NCI-H128 (cell line): Measurements from ENCODE around the gene NKX6-2.
"Not testable (repeated sequence)": the region's sequence is repeated elsewhere in the genome, so short reads cannot be mapped to it uniquely, and the experiment has no call there.

Source experiments
- DNase-seq: peaks from one replicate; lab custom pipeline; 2025; ENCODE audit not compliant: unreplicated experiment; lab: John Stamatoyannopoulos, UW

NKX6-2 gene

GRCh38 chr10:132785723-132786475, at the start of gene NKX6-2:
Gene NKX6-2 (minus strand): TSS chr10:132786147. CDS start chr10:132785948, 199 bp downstream.
- no peak for DNase-seq

- no peak for DNase-seq
Measured at GRCh38 chr10:132834891-132835847, 49.2 kb upstream of the NKX6-2 start.

- no peak for DNase-seq
Measured at GRCh38 chr10:132834311-132834761, 48.4 kb upstream of the NKX6-2 start.

GRCh38 chr10:132833421-132834111, 47.6 kb upstream of the NKX6-2 start:
- DNase-seq, result no peak

GRCh38 chr10:132832186-132832969, 46.4 kb upstream of the NKX6-2 start:
- DNase-seq, result no peak

DNA sequence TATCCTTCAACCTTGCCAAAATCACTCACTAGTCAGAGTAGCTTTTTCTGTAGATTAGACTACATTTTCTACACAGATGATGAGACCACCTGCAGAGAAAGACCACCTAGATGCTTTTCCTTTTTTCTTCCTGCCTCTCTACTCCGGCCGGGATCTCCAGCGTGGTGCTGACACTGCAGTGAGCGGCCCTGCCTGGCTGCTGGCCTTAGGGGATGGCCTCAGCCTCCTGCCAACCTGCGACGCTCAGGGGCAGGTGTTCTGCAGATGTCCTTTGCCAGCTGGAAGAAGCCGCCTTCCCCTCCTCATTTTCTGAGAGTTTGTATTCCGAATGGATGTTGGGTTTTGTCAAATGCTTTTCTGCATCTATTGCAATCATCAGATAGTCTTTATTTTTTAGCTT, 43.5 kb upstream of the NKX6-2 start:
- no peak for DNase-seq

GRCh38 chr10:132828681-132829080, 42.7 kb upstream of the NKX6-2 start:
- no peak for DNase-seq

DNA sequence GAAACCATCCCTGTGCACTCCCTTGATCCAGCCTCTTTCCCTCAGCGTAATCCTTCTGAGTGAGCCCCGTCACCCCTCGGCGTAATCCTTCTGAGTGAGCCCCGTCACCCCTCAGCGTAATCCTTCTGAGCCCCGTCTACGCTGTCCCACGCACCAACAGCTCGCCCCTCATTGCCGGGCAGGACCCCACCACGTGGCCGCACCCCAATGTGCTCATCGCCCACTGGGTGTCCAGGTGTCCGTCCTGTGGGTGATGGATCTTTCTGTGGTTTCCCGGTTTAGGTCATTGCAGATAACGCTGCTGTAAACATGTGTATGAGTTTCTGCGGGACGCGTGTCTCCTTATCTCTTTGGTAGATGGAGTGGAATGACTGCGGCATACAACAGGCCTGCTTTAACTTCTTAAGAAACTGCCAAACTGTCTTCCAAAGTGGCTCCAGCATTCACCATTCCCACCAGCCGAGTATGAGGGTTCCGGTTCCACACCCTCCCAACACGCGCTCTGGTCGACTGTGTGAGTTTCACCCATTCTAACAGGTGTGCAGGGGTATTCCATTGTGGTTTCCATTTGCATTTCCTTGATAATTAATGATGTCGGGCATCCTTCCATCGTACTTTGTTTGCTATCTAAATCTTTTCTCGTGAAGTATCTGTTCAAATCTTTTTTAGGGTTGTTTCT, 42.1 kb upstream of the NKX6-2 start:
- DNase-seq, result no peak

- no peak for DNase-seq
Measured at GRCh38 chr10:132827423-132827789, 41.5 kb upstream of the NKX6-2 start.

- no peak for DNase-seq
Measured at GRCh38 chr10:132826524-132827422, 40.8 kb upstream of the NKX6-2 start.

- not testable (repeated sequence) for DNase-seq
Measured at GRCh38 chr10:132825783-132826523, 40.0 kb upstream of the NKX6-2 start.

DNA sequence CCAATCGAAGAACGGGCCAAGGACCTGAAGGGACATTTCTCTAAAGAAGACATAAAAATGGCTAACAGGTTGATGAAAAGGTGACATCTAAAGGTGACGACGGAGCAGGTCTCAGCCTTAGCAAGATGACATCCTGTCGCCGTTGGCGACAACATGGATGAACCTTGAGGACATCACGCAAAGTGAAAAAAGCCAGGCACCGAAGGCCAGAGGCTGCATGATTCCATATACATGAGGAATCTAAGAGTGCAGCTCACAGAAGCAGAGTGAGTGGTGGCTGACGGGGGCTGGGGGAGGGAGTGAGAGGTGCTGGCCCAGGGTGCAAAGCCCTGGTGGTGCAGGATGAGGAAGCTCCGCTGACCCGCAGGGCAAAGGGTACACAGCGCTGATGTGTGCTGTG, 34.1 kb upstream of the NKX6-2 start:
- DNase-seq, result no peak

DNA sequence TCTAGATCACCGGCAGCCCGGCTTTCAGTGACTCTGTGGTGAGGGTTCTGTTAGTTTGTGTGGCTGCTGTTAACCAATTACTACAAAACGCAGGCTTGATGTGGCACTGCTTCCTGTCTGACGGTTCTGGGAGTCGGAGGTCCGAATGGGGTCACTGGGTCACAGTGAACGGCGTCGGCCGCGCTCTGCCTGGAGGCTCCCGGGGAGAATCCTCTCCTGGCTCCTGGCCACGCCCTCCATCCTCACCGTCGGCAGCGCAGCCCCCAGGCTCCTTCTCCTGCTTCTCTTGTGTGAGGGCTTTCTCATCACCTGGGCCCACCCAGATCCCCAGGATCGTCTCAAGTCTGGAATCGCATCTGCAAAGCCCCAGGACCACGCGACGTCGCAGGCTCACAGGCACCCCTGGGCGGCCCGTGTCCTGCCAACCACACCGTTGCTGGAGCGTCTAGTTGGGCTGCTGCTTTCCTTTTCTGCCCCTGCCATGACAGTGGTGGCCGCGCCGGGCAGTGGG, 31.8 kb upstream of the NKX6-2 start:
- no peak for DNase-seq

GRCh38 chr10:132816718-132817117, 30.8 kb upstream of the NKX6-2 start:
- DNase-seq, result no peak

DNA sequence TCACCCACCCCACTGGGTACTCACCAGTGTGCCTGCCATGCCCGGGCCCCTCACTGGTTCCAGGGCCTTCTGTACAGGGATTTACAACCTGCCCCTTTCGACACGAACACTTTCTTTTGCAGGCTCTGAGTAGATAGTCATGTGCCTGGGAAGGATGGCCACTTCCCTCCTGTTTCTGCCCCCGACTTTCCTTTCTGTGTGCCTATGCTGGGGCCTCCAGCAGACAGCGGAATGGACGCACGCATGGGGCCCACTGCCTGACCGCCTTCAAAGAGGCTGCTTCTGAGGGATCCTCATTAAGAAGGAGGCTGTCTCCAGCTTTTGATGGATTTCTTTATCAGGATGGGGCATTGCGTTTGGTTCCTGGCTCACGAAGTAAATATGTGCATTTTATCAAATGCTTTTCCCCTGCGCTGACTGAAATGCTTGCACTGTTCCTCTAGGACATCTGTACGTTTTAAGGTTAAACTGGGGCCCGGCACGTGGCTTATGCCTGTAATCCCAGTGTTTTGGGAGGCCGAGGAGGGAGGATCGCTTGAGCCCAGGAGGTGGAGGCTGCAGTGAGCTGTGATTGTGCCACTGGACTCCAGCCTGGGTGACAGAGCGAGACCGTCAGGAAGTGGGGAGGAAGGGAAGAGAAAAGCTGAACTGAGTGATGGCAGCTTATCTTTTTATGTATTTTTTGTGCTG, 29.4 kb upstream of the NKX6-2 start:
- DNase-seq, result no peak

- DNase-seq, result no peak
Measured at GRCh38 chr10:132814469-132814856, 28.5 kb upstream of the NKX6-2 start.
